Activated CD8-positive, alpha-beta memory T cell treated with anti-CD3 and anti-CD28 coated beads, Interleukin-2, amount 10 ng/mL, durations not matched to agents 7 days and 5 days (primary cell): ENCODE results near the gene CNTN1. TPM values are rescaled to one million over a fixed set of nuclear protein-coding genes. Genes with fewer than 3 reads are reported as not detected.
"Not testable (repeated sequence)": the region's sequence is repeated elsewhere in the genome, so short reads cannot be mapped to it uniquely, and the experiment has no call there.

Experiments used
- ATAC-seq: fragments of 150-1000 bp; cut with Tn5 transposase; one replicate; pipeline ENCODE4 v1.10.0; 2021; ENCODE audit warnings: moderate library complexity
- CTCF ChIA-PET: fragments of 350-600 bp; sonication (Branson Sonifier 250); formaldehyde crosslinking; loops from one replicate; lab custom pipeline; 2021; ENCODE audit warnings: antibody characterized with exemption; lab: Charles Lee
- DNase-seq: peaks from one replicate; pipeline ENCODE4 v3.0.0-alpha.2; 2020
- H3K27ac Mint-ChIP-seq: one replicate; pipeline ENCODE4 v1.8.0; 2021; ENCODE audit warnings: mild to moderate bottlenecking, mixed read lengths
- H3K27me3 Mint-ChIP-seq: one replicate; pipeline ENCODE4 v1.8.0; 2021; ENCODE audit warnings: mixed read lengths
- H3K36me3 Mint-ChIP-seq: one replicate; pipeline ENCODE4 v1.8.0; 2021; ENCODE audit warnings: mild to moderate bottlenecking, mixed read lengths
- H3K4me1 Mint-ChIP-seq: one replicate; pipeline ENCODE4 v1.8.0; 2021; ENCODE audit warnings: mixed read lengths
- H3K4me3 Mint-ChIP-seq: one replicate; pipeline ENCODE4 v1.8.0; 2021; ENCODE audit warnings: mild to moderate bottlenecking, moderate library complexity, mixed read lengths
- H3K9me3 Mint-ChIP-seq: one replicate; pipeline ENCODE4 v1.8.0; 2022; ENCODE audit warnings: low read depth, mixed read lengths
- total RNA-seq, 2 experiments: library from RNA; stranded (reverse); gene quantifications; one replicate each; pipeline ENCODE4 v1.2.3, GENCODE V29; 2021

CNTN1 gene
- total RNA-seq, 2 experiments from 2014 or later: not detected

DNA sequence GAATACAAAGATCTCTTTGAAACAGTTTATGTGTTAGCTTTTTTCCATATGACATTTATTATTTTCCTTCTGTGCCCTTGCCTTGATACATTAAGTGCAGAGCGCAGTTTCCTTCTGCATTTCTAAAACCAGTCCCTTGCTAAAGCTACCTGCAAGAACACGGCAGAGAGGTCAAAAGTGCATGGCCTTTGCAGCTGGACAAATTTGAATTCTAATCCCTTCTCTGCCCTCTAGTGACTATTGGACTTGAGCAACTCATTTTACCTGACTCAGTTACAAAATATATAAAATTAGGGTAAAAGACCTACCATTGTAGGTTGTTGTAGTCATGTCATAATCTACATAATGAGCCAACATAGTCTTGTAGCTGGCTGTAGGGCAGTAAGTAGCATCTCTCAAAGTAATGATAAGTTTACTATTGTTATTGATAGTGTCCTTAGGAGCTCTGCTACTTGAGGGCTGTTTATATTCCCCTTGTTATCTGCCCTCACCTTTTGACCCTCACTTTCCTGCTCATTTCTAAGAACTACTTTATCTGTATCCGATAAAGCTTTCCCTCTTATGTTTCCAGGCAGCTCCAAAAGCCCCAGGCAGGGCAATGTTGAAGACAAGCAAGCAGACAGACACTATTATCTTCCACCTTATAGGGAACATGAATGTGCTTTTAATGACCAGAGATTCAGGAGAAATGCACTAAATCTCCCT, 375.9 kb downstream of the CNTN1 start:
- DNase-seq (no peak), ATAC-seq (no peak)
- CTCF ChIA-PET: no interaction called here
- Mint-ChIP-seq H3K27me3 (no peaks in the 10 kb centered on the region), H3K4me3 (no peak overlapping the region), H3K9me3 (no peaks in the 10 kb centered on the region), H3K27ac (no peak overlapping the region), H3K4me1 (no peaks in the 10 kb centered on the region), H3K36me3 (no peaks in the 10 kb centered on the region)

- no peak for ATAC-seq
- Mint-ChIP-seq H3K27me3 (no peaks in the 10 kb centered on the region), H3K36me3 (no peaks in the 10 kb centered on the region), H3K4me1 (no peaks in the 10 kb centered on the region), H3K27ac (no peak overlapping the region), H3K4me3 (no peak overlapping the region), H3K9me3 (no peaks in the 10 kb centered on the region)
- DNase-seq: no peak
- CTCF ChIA-PET: no interaction called here
These were observed 381.6 kb downstream of the CNTN1 start for GRCh38 chr12:41073633-41074472.

DNA sequence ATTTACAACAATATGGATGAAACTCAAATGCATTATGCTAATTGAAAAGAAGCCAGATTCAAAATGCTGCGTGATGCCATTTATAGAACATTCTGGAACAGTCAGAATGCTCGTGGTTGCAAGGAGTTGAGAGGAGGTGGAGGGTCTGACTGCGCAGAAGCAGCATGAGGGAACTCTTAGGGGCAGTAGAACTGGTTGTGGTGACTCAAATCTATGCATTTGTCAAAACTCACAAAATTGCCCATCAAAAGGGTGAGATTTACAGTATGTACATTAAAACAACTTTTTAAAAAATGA, 382.2 kb downstream of the CNTN1 start:
- CTCF ChIA-PET: no interaction called here
- no peak overlapping the region for H3K4me3 Mint-ChIP-seq
- H3K4me1 Mint-ChIP-seq: no peaks in the 10 kb centered on the region
- no peak overlapping the region for H3K27ac Mint-ChIP-seq
- no peaks in the 10 kb centered on the region for H3K36me3 Mint-ChIP-seq
- ATAC-seq (no peak), DNase-seq (no peak)
- H3K27me3 Mint-ChIP-seq: no peaks in the 10 kb centered on the region
- no peaks in the 10 kb centered on the region for H3K9me3 Mint-ChIP-seq

DNA sequence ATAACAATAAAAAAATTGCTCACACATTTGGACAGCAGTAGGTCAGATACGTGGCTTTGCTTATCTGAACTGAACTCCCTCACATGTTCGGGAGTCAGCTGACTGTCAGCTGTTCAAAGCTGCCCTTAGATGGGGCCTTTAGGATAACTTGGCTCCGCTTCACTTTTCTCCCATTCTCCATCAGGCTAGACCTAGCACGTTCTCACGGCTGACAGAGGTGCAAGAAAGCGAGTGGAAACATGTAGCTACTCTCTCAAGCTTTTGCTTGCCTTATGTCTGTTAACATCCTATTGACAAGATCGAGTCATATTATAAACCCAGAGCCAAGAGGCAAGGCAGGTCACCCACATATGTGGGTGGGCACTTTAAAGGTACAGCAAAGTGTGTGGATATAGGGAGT, 383.9 kb downstream of the CNTN1 start:
- H3K4me3 Mint-ChIP-seq: no peak overlapping the region
- no peaks in the 10 kb centered on the region for H3K36me3 Mint-ChIP-seq
- H3K4me1 Mint-ChIP-seq: no peaks in the 10 kb centered on the region
- ATAC-seq (no peak), DNase-seq (no peak)
- H3K9me3 Mint-ChIP-seq: peaks cover 1% of the 10 kb centered on the region
- no peaks in the 10 kb centered on the region for H3K27me3 Mint-ChIP-seq
- CTCF ChIA-PET: no interaction called here
- H3K27ac Mint-ChIP-seq: no peak overlapping the region

DNA sequence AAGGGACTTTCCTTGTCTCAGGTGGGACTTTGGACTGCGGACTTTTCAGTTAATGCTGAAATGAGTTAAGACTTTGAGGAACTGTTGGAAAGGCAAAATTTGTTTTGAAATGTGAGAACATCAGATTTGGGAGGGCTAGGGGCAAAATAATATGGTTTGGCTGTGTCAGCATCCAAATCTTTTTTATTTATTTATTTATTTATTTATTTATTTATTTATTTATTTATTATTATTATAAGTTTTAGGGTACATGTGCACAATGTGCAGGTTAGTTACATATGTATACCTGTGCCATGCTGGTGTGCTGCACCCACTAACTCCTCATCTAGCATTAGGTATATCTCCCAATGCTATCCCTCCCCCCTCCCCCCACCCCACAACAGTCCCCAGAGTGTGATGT, 389.0 kb downstream of the CNTN1 start:
- H3K36me3 Mint-ChIP-seq, CTCF ChIA-PET, ATAC-seq, H3K27me3 Mint-ChIP-seq, H3K4me3 Mint-ChIP-seq, DNase-seq, H3K4me1 Mint-ChIP-seq, H3K27ac Mint-ChIP-seq, H3K9me3 Mint-ChIP-seq: not testable (repeated sequence)

DNA sequence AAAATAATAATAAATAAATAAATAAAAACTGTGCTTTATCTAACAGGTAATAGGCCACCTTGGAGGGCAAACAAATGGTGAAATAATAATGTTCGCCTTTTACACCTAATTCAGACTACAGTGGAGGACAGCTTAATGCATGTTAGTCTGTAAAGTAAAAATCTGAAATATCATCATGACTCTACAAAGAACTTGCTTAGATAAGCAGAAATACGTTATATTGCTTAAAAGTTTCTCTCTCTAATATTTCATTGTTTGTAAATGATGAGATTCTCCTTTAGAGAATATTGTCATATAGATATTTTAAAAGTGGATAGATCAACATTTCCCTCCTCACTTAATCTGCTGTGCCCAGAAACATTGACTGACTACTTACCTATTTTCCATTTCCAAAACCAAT, 397.2 kb downstream of the CNTN1 start:
- no peaks in the 10 kb centered on the region for H3K27me3 Mint-ChIP-seq
- ATAC-seq: no peak
- no peaks in the 10 kb centered on the region for H3K9me3 Mint-ChIP-seq
- H3K27ac Mint-ChIP-seq: no peak overlapping the region
- H3K36me3 Mint-ChIP-seq: no peaks in the 10 kb centered on the region
- no peak overlapping the region for H3K4me3 Mint-ChIP-seq
- DNase-seq: no peak
- no peaks in the 10 kb centered on the region for H3K4me1 Mint-ChIP-seq
- CTCF ChIA-PET: no interaction called here

- no peak overlapping the region for H3K4me3 Mint-ChIP-seq
- H3K9me3 Mint-ChIP-seq: no peaks in the 10 kb centered on the region
- no peaks in the 10 kb centered on the region for H3K4me1 Mint-ChIP-seq
- H3K27ac Mint-ChIP-seq: no peak overlapping the region
- no peaks in the 10 kb centered on the region for H3K27me3 Mint-ChIP-seq
- CTCF ChIA-PET: no interaction called here
- ATAC-seq (no peak), DNase-seq (no peak)
- H3K36me3 Mint-ChIP-seq: no peaks in the 10 kb centered on the region
These were observed 399.9 kb downstream of the CNTN1 start for GRCh38 chr12:41092115-41092514.

DNA sequence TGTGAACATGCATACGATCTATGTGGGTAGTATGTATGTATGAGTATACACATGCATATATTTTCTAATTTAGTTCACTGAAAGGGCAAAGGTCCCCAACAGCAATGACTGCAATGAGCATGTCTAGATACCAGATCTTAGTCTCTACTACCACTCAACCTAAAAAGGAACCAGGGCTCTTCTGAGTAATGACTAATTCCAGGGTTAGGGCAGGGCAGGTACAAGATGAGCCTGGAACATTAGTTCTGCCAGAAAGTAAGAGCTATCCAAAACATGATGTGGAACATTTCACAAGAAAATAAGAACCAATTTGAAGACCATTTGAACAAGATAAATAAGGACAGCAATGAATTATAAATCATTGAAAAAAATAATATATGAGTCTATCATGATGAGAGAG, 404.6 kb downstream of the CNTN1 start:
- Mint-ChIP-seq H3K27me3 (no peaks in the 10 kb centered on the region), H3K4me3 (no peak overlapping the region), H3K27ac (no peak overlapping the region), H3K36me3 (no peaks in the 10 kb centered on the region), H3K4me1 (no peaks in the 10 kb centered on the region), H3K9me3 (no peaks in the 10 kb centered on the region)
- ATAC-seq (no peak), DNase-seq (no peak)
- CTCF ChIA-PET: no interaction called here

DNA sequence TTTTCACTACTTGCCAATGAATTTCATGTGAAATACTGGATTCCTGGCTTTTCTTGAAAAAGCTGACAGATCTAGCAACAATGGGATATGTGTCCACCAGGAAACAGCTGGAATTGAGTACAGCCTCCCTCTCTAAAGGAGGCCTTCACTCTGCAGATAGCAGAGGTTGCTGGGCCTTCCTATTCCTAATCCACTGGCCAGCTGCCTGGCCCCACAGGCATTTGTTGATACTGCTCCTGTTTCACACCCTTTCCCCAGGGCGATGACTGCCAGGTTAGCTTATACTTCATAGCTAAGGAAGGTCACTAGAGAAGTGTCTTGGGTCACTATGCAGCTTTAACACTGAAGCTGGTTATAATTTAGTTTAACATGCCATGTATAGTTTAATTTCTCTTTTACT, 408.3 kb downstream of the CNTN1 start:
- H3K27me3 Mint-ChIP-seq: no peaks in the 10 kb centered on the region

GRCh38 chr12:41101806-41102205, 409.6 kb downstream of the CNTN1 start:
- H3K36me3 Mint-ChIP-seq: no peaks in the 10 kb centered on the region

More for the DNA sequence above, 408.3 kb downstream of the CNTN1 start:
- ATAC-seq (no peak), DNase-seq (no peak)
- Mint-ChIP-seq H3K36me3 (no peaks in the 10 kb centered on the region), H3K4me3 (no peak overlapping the region), H3K9me3 (no peaks in the 10 kb centered on the region), H3K27ac (no peak overlapping the region), H3K4me1 (no peaks in the 10 kb centered on the region)
- CTCF ChIA-PET: no interaction called here

DNA sequence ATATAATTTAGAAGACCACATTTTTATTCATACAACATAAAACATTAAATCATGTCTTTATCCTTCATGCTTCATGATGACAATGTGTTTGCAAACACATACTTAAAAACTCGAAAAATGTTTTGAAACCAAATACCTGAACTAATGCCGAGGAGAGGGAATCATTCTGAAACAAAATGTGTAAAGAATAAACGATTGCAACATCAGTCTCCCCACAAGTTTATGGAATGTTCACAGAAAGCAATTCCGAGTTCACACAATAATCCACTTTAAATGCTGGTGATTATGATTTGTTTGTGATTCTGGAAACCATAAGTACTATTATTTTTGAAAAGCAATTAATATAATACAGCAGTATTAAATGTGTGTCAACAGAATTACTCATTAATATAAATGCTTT, 411.4 kb downstream of the CNTN1 start:
- Mint-ChIP-seq H3K27ac (no peak overlapping the region), H3K36me3 (no peaks in the 10 kb centered on the region), H3K4me1 (no peaks in the 10 kb centered on the region), H3K27me3 (no peaks in the 10 kb centered on the region), H3K9me3 (no peaks in the 10 kb centered on the region), H3K4me3 (no peak overlapping the region)
- ATAC-seq (no peak), DNase-seq (no peak)
- CTCF ChIA-PET: no interaction called here

More at GRCh38 chr12:41101806-41102205, 409.6 kb downstream of the CNTN1 start:
- Mint-ChIP-seq H3K4me1 (no peaks in the 10 kb centered on the region), H3K9me3 (no peaks in the 10 kb centered on the region), H3K27me3 (no peaks in the 10 kb centered on the region), H3K27ac (no peak overlapping the region), H3K4me3 (no peak overlapping the region)
- CTCF ChIA-PET: no interaction called here
- ATAC-seq (no peak), DNase-seq (no peak)

- no peak overlapping the region for H3K27ac Mint-ChIP-seq
- no peaks in the 10 kb centered on the region for H3K27me3 Mint-ChIP-seq
- no peak for ATAC-seq
- no peak overlapping the region for H3K4me3 Mint-ChIP-seq
- no peaks in the 10 kb centered on the region for H3K9me3 Mint-ChIP-seq
- no peak for DNase-seq
- CTCF ChIA-PET: no interaction called here
- no peaks in the 10 kb centered on the region for H3K36me3 Mint-ChIP-seq
- H3K4me1 Mint-ChIP-seq: no peaks in the 10 kb centered on the region
These were observed 414.1 kb downstream of the CNTN1 start for GRCh38 chr12:41106315-41106714.

DNA sequence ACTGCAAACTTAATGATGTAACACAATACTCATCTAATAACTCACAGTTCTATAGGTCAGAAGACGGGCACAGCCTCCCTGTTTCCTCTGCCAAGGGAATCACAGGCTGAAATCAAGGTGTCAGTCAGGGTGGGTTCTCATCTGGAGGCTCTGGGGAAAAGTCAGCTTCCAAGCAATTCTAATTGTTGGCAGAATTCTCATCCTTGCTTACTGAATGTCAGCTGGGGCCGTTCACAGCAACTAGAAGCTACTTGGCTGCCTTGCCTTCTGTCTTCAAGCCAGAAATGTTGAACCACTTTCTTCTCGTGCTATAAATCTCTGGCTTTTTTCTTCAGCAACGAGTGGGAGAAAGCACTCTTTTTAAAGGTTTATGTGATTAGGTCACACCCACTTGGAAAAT, 415.8 kb downstream of the CNTN1 start:
- Mint-ChIP-seq H3K4me1 (no peaks in the 10 kb centered on the region), H3K9me3 (no peaks in the 10 kb centered on the region), H3K27me3 (no peaks in the 10 kb centered on the region), H3K27ac (no peak overlapping the region), H3K36me3 (no peaks in the 10 kb centered on the region), H3K4me3 (no peak overlapping the region)
- CTCF ChIA-PET: no interaction called here
- no peak for DNase-seq
- ATAC-seq: no peak

GRCh38 chr12:41112903-41113302, 420.7 kb downstream of the CNTN1 start:
- DNase-seq: no peak
- peaks cover 2% of the 10 kb centered on the region for H3K9me3 Mint-ChIP-seq
- CTCF ChIA-PET: no interaction called here
- H3K27me3 Mint-ChIP-seq: no peaks in the 10 kb centered on the region
- H3K36me3 Mint-ChIP-seq: no peaks in the 10 kb centered on the region
- ATAC-seq: no peak
- H3K4me3 Mint-ChIP-seq: no peak overlapping the region
- no peaks in the 10 kb centered on the region for H3K4me1 Mint-ChIP-seq
- H3K27ac Mint-ChIP-seq: no peak overlapping the region
